Natural killer cell treated with Interleukin-12 subunit alpha and Interleukin-12 subunit beta and Interleukin-15 and Interleukin-18, amount 100 ng/mL, for 72 hours (primary cell): Measurements from ENCODE around the gene CDK17. TPM values are rescaled to one million over a fixed set of nuclear protein-coding genes. Genes with fewer than 3 reads are reported as not detected.
"Not testable (repeated sequence)": the region's sequence is repeated elsewhere in the genome, so short reads cannot be mapped to it uniquely, and the experiment has no call there.

Source experiments
- ATAC-seq, 2 donors: fragments of 150-1000 bp; cut with Tn5 transposase in 1 of 2; sonication (Bioruptor Pico), chemical (Tn5 transposase) in 1 of 2; 2 replicates each; pipeline ENCODE4 v1.10.0; 2021
- DNase-seq: peaks from one replicate; pipeline ENCODE4 v3.0.0; 2022; ENCODE audit warnings: low spot score
- H3K27ac Mint-ChIP-seq, 2 donors: 1 replicate in 1 of 2; 2 replicates in 1 of 2; pipeline ENCODE4 v1.8.0; 2022; ENCODE audit warnings: mixed read lengths in 2 of 2, mild to moderate bottlenecking in 1 of 2, moderate library complexity in 1 of 2
- H3K27me3 Mint-ChIP-seq, 2 donors: 1 replicate in 1 of 2; 2 replicates in 1 of 2; pipeline ENCODE4 v1.8.0; 2022; ENCODE audit warnings: mixed read lengths in 2 of 2
- H3K36me3 Mint-ChIP-seq: one replicate; pipeline ENCODE4 v1.8.0; 2022; ENCODE audit warnings: mixed read lengths
- H3K4me1 Mint-ChIP-seq, 2 donors: 1 replicate in 1 of 2; 2 replicates in 1 of 2; pipeline ENCODE4 v1.8.0; 2022; ENCODE audit warnings: low read depth in 2 of 2, mixed read lengths in 2 of 2, mild to moderate bottlenecking in 1 of 2
- H3K4me3 Mint-ChIP-seq: one replicate; pipeline ENCODE4 v1.8.0; 2022; ENCODE audit warnings: mixed read lengths
- H3K9me3 Mint-ChIP-seq: 2 replicates; pipeline ENCODE4 v1.8.0; 2022; ENCODE audit warnings: mixed read lengths
- total RNA-seq, 2 donors: library from RNA; stranded (reverse); gene quantifications; one replicate each; pipeline ENCODE4 v1.2.3, GENCODE V29; 2022

CDK17 gene
- total RNA-seq, 2 donors from 2014 or later: 66.9 to 82.1 TPM

- Mint-ChIP-seq H3K4me3 (peak overlapping the region; percentile 61), H3K27me3 (no peaks in the 10 kb centered on the region), H3K27ac (peak overlapping the region; percentile 83 to 91), H3K4me1 (peaks cover 63 to 84% of the 10 kb centered on the region in 2 donors), H3K9me3 (no peaks in the 10 kb centered on the region), H3K36me3 (peaks cover 4% of the 10 kb centered on the region)
- DNase-seq (no peak), ATAC-seq (peak; percentile 96)
These were observed 49.3 kb downstream of the CDK17 start for GRCh38 chr12:96350982-96351381.

- Mint-ChIP-seq H3K4me1 (peaks cover 62 to 79% of the 10 kb centered on the region in 2 donors), H3K27me3 (no peaks in the 10 kb centered on the region), H3K9me3 (peaks cover 12% of the 10 kb centered on the region), H3K27ac (peak overlapping the region; percentile 4 to 88), H3K4me3 (peak overlapping the region; percentile 59), H3K36me3 (peaks cover 31% of the 10 kb centered on the region)
- no peak for DNase-seq
- no peak for ATAC-seq
These were observed 53.0 kb downstream of the CDK17 start for GRCh38 chr12:96347130-96347699.

- not testable (repeated sequence) for H3K27me3 Mint-ChIP-seq, ATAC-seq, DNase-seq
- peak overlapping the region; percentile 4 to 88 for H3K27ac Mint-ChIP-seq
- peak overlapping the region; percentile 59 for H3K4me3 Mint-ChIP-seq
- H3K4me1 Mint-ChIP-seq: peaks cover 57 to 74% of the 10 kb centered on the region in 2 donors
- peaks cover 31% of the 10 kb centered on the region for H3K36me3 Mint-ChIP-seq
- peaks cover 12% of the 10 kb centered on the region for H3K9me3 Mint-ChIP-seq
These were observed 53.5 kb downstream of the CDK17 start for GRCh38 chr12:96346716-96347115.

GRCh38 chr12:96344124-96344695 is 56.0 kb downstream of the CDK17 start:
- peaks cover 31% of the 10 kb centered on the region for H3K36me3 Mint-ChIP-seq
- peaks cover 12% of the 10 kb centered on the region for H3K9me3 Mint-ChIP-seq
- no peaks in the 10 kb centered on the region for H3K27me3 Mint-ChIP-seq
- H3K4me3 Mint-ChIP-seq: peak overlapping the region; percentile 69
- no peak for DNase-seq
- peak overlapping the region; percentile 60 to 88 for H3K27ac Mint-ChIP-seq
- peaks cover 53 to 64% of the 10 kb centered on the region in 2 donors for H3K4me1 Mint-ChIP-seq
- no peak for ATAC-seq

DNA sequence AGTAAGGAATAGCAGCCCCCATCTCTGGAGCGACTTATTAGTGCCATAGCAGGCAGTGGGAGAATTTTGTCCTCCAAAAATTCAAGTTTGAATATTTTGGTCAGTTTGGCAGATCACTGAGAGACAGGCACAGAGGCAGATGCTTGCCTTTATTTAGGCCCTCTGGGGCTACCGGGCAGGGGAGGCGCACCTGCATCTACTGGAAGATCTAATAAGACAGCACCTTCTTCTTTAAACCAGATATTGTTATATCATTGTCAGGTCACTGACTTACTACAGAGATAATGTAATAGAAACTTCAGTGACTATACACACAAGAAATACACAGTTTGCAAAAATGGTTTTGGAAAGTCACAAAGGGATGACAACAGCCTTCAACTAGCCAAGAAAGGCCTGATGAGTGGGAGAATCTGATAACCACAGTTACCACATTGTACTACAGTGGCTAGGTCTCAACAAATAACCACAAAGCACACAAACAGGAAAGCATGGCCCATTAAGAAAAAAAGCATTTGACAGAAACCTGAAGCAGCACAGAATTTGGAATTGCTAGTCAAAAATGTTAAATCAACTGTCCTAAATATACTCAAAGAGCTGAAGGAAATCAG is 56.8 kb downstream of the CDK17 start:
- H3K27ac Mint-ChIP-seq: peak overlapping the region; percentile 60 to 88
- H3K36me3 Mint-ChIP-seq: peaks cover 27% of the 10 kb centered on the region
- H3K9me3 Mint-ChIP-seq: peaks cover 12% of the 10 kb centered on the region
- peaks cover 55 to 65% of the 10 kb centered on the region in 2 donors for H3K4me1 Mint-ChIP-seq
- DNase-seq (peak; percentile 77), ATAC-seq (peak; percentile 96)
- H3K27me3 Mint-ChIP-seq: no peaks in the 10 kb centered on the region
- peak overlapping the region; percentile 69 for H3K4me3 Mint-ChIP-seq

DNA sequence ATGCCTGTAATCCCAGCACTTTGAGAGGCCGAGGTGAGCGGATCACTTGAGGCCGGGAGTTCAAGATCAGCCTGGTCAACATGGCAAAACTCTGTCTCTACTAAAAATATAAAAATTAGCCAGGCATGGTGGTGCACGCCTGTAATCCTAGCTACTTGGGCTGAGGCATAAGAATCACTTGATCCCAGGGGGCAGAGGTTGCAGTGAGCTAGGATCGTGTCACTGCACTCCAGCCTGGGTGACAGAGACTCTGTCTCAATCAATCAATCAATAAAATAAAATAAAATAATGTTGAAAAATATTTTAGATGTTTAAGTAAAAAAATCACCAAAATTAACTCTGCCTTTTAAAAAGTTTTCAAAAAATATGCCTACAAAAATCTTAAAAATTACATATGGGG is 60.6 kb downstream of the CDK17 start:
- not testable (repeated sequence) for ATAC-seq, DNase-seq, H3K27ac Mint-ChIP-seq, H3K4me3 Mint-ChIP-seq, H3K27me3 Mint-ChIP-seq
- peaks cover 27% of the 10 kb centered on the region for H3K36me3 Mint-ChIP-seq
- peaks cover 48 to 65% of the 10 kb centered on the region in 2 donors for H3K4me1 Mint-ChIP-seq
- peaks cover 12% of the 10 kb centered on the region for H3K9me3 Mint-ChIP-seq

DNA sequence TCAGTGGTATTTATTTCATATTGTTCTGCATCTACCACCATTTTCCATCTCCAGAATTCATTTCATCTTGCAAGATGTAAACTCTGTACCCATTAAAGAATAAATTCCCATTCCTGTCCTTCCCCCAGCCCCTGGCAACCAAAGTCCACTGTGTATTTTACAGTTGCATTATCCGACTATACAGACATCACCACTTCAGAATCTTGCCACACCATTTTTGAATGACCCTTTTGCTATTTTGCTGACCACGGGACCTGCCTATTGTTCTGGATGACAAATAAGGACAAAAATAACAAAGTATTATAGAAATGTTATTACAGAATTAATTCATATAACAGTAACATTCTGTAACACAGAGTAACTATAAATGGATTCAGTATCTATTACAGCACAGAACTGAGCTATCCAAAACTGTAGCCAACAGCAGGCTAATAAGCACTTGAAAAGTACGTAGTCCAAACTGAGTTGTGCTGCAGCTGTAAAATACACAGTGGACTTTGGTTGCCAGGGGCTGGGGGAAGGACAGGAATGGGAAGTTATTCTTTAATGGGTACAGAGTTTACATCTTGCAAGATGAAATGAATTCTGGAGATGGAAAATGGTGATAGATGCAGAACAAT is 61.3 kb downstream of the CDK17 start:
- no peak overlapping the region for H3K27ac Mint-ChIP-seq
- peaks cover 9% of the 10 kb centered on the region for H3K9me3 Mint-ChIP-seq
- H3K27me3 Mint-ChIP-seq: no peaks in the 10 kb centered on the region
- DNase-seq (no peak), ATAC-seq (no peak)
- H3K36me3 Mint-ChIP-seq: peaks cover 20% of the 10 kb centered on the region
- no peak overlapping the region for H3K4me3 Mint-ChIP-seq
- H3K4me1 Mint-ChIP-seq: peaks cover 50 to 60% of the 10 kb centered on the region in 2 donors

- Mint-ChIP-seq H3K27ac (no peak overlapping the region), H3K36me3 (peaks cover 10% of the 10 kb centered on the region), H3K4me3 (no peak overlapping the region), H3K9me3 (peaks cover 5% of the 10 kb centered on the region), H3K4me1 (peaks cover 45 to 53% of the 10 kb centered on the region in 2 donors), H3K27me3 (no peaks in the 10 kb centered on the region)
- DNase-seq (no peak), ATAC-seq (no peak)
These were observed 62.3 kb downstream of the CDK17 start for GRCh38 chr12:96337953-96338352.

DNA sequence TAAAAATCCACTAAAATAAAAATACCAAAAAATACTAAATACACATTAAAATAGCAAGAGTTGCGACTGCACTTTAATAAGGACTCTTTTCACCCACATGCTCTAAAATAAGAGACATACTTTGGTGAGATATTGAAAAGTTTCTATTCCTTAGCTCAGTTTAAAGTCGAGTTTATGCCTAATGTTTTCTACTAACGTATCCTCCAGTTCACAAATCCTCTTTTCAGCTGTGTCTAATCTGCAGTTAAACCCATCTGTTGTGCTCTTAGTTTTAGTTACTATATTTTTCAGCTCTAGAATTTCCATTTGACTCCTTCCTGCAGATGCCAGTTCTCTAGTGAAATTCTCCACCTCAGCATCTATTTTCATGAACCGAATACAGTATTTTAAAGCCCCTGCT is 63.8 kb downstream of the CDK17 start:
- H3K4me1 Mint-ChIP-seq: peaks cover 49 to 50% of the 10 kb centered on the region in 2 donors
- DNase-seq (no peak), ATAC-seq (no peak)
- H3K9me3 Mint-ChIP-seq: peaks cover 5% of the 10 kb centered on the region
- no peak overlapping the region for H3K4me3 Mint-ChIP-seq
- H3K27ac Mint-ChIP-seq: peak overlapping the region in 1 of 2 donors; percentile 23
- H3K27me3 Mint-ChIP-seq: no peaks in the 10 kb centered on the region
- peaks cover 10% of the 10 kb centered on the region for H3K36me3 Mint-ChIP-seq

DNA sequence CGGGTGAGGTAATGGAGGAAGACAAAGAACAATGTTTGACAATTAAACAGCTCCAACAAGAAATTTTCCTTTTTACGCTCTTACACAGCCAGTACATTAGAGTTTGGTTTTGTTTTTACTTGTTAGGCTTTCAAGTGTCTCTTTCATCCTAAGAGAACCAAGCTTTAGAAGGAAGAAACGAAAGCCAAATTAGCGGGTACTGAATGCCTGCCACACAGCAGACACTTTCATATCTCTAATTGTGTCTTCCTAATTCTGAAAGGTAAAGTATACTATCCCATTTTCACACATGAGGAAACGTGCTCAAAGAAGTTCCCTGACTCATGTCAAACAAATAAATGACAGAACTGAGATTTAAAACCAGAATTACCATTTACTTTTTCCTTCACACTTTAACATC is 65.0 kb downstream of the CDK17 start:
- Mint-ChIP-seq H3K27ac (peak overlapping the region; percentile 7 to 66), H3K4me1 (peaks cover 42 to 46% of the 10 kb centered on the region in 2 donors), H3K27me3 (no peaks in the 10 kb centered on the region), H3K36me3 (peaks cover 10% of the 10 kb centered on the region), H3K9me3 (peaks cover 5% of the 10 kb centered on the region), H3K4me3 (peak overlapping the region; percentile 51)
- DNase-seq (no peak), ATAC-seq (peak in 1 of 2 donors; percentile 59)

DNA sequence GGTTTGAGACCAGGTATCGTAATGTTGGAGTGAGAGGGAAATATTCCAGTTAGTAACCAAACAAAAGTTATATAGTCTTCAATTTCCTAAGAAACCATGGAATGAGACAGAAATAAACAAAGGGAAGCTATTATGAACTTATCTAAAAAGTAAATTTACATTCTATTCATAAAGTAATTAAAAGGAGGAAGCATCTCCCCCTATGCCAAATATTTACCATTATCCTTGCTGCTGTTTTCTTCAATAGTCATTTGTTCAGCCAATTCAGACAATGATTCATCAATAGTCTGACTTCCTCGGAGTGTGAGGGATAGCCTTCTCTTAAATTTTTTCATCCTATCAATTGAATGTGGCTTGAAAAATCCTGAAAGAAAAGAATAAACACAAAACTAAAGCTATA is 65.7 kb downstream of the CDK17 start:
- Mint-ChIP-seq H3K36me3 (peaks cover 10% of the 10 kb centered on the region), H3K9me3 (peaks cover 5% of the 10 kb centered on the region), H3K27me3 (no peaks in the 10 kb centered on the region), H3K4me1 (peaks cover 44 to 50% of the 10 kb centered on the region in 2 donors), H3K4me3 (no peak overlapping the region), H3K27ac (peak overlapping the region in 1 of 2 donors; percentile 66)
- DNase-seq: no peak
- ATAC-seq: no peak

- Mint-ChIP-seq H3K9me3 (no peaks in the 10 kb centered on the region), H3K36me3 (peaks cover 9% of the 10 kb centered on the region), H3K4me3 (no peak overlapping the region), H3K27ac (no peak overlapping the region), H3K4me1 (peaks cover 54 to 56% of the 10 kb centered on the region in 2 donors), H3K27me3 (no peaks in the 10 kb centered on the region)
- no peak for DNase-seq
- no peak for ATAC-seq
These were observed 70.7 kb downstream of the CDK17 start for GRCh38 chr12:96329545-96329944.

DNA sequence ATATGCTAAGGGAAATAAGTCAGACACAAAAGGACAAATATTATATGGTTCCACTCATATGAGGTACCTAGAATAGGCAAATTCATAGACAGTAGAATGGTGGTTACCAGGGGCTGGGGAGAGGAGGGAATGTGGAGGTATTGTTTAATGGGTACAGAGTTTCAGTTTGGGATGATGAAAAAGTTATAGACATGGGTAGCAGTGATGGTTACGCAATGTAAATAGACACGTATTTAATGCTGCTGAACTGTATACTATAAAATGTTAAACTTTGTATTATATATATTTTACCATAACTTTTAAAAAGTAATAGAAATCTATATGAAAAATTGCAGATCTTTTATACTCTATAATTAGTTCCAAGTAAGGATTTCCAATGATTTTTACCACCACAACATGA is 71.2 kb downstream of the CDK17 start:
- no peak for ATAC-seq
- H3K4me1 Mint-ChIP-seq: peaks cover 49 to 55% of the 10 kb centered on the region in 2 donors
- H3K4me3 Mint-ChIP-seq: no peak overlapping the region
- H3K36me3 Mint-ChIP-seq: peaks cover 9% of the 10 kb centered on the region
- no peaks in the 10 kb centered on the region for H3K9me3 Mint-ChIP-seq
- no peak overlapping the region for H3K27ac Mint-ChIP-seq
- no peaks in the 10 kb centered on the region for H3K27me3 Mint-ChIP-seq
- no peak for DNase-seq

GRCh38 chr12:96327889-96328288 is 72.3 kb downstream of the CDK17 start:
- Mint-ChIP-seq H3K4me3 (no peak overlapping the region), H3K27me3 (no peaks in the 10 kb centered on the region), H3K4me1 (peaks cover 49 to 56% of the 10 kb centered on the region in 2 donors), H3K36me3 (peaks cover 14% of the 10 kb centered on the region), H3K9me3 (no peaks in the 10 kb centered on the region), H3K27ac (peak overlapping the region in 1 of 2 donors; percentile 84)
- DNase-seq (no peak), ATAC-seq (no peak)
